Stimulated activated naive CD8-positive, alpha-beta T cell treated with anti-CD3 and anti-CD28 coated beads, Interleukin-15, amount 100 ng/mL, for 72 hours (primary cell): ENCODE data around the gene RAB11FIP3.
"Not testable (repeated sequence)": the region's sequence is repeated elsewhere in the genome, so short reads cannot be mapped to it uniquely, and the experiment has no call there.

Source experiments
- ATAC-seq: fragments of 150-1000 bp; cut with Tn5 transposase; 2 replicates; pipeline ENCODE4 v1.10.0; 2021; ENCODE audit warnings: mild to moderate bottlenecking, moderate library complexity
- DNase-seq, 2 donors: peaks; one replicate each; pipeline ENCODE4 v3.0.0; 2021 to 2022
- H3K27ac Mint-ChIP-seq, 2 donors: one replicate each; pipeline ENCODE4 v1.8.0; 2022; ENCODE audit warnings: mild to moderate bottlenecking in 2 of 2, mixed read lengths in 2 of 2, moderate library complexity in 2 of 2
- H3K27me3 Mint-ChIP-seq: one replicate; pipeline ENCODE4 v1.8.0; 2022; ENCODE audit warnings: mixed read lengths
- H3K4me1 Mint-ChIP-seq: one replicate; pipeline ENCODE4 v1.8.0; 2022; ENCODE audit warnings: mild to moderate bottlenecking, mixed read lengths
- H3K4me3 Mint-ChIP-seq, 2 donors: one replicate each; pipeline ENCODE4 v1.8.0; 2022; ENCODE audit warnings: mild to moderate bottlenecking in 2 of 2, mixed read lengths in 2 of 2, moderate library complexity in 1 of 2
- H3K9me3 Mint-ChIP-seq, 2 donors: one replicate each; pipeline ENCODE4 v1.8.0; 2022; ENCODE audit warnings: mixed read lengths in 2 of 2

Gene RAB11FIP3

DNA sequence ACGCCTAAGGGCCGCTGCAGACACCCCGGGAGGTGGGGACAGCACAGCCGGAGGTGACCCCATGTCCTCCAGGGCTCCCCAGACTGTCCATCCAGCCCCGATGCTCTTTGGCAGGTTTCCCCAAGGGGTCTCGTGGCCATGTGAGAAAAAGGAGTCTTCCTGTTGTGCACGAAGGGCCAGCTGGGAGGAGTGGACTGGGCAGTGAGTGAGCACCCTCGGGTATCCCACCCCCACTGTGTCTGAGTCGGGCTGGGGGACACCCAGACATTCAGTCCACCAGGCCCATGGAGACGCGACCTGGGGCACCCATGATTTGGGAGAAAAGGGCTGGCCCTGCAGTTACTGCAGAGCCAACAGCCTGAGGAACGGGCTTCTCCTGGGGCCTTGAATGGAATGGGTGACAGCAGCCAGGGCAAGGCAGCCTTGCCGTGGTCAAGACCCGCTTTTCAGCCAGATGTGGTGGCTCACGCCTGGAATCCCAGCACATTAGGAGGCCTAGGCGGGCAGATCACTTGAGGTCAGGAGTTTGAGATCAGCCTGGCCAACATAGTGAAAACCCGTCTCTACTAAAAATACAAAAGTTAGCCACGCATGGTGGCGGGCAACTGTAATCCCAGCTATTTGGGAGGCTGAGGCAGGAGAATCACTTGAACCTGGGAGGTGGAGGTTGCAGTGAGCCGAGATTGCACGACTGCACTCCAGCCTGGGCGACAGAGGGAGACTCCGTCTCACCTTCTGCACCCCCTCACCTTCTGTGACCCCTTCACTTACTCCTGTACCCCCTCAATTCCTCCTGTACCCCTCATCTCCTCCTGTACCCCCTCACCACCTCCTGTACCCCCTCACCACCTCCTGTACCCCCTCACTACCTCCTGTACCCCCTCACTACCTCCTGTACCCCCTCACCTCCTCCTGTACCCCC lies 78.0 kb downstream of the RAB11FIP3 start:
- H3K27me3 Mint-ChIP-seq, result no peaks in the 10 kb centered on the region
- no peaks in the 10 kb centered on the region for H3K9me3 Mint-ChIP-seq
- peak overlapping the region in 1 of 2 donors; percentile 34 for H3K27ac Mint-ChIP-seq
- H3K4me3 Mint-ChIP-seq, result no peak overlapping the region
- DNase-seq (no peak), ATAC-seq (peak; percentile 19)
- no peaks in the 10 kb centered on the region for H3K4me1 Mint-ChIP-seq

DNA sequence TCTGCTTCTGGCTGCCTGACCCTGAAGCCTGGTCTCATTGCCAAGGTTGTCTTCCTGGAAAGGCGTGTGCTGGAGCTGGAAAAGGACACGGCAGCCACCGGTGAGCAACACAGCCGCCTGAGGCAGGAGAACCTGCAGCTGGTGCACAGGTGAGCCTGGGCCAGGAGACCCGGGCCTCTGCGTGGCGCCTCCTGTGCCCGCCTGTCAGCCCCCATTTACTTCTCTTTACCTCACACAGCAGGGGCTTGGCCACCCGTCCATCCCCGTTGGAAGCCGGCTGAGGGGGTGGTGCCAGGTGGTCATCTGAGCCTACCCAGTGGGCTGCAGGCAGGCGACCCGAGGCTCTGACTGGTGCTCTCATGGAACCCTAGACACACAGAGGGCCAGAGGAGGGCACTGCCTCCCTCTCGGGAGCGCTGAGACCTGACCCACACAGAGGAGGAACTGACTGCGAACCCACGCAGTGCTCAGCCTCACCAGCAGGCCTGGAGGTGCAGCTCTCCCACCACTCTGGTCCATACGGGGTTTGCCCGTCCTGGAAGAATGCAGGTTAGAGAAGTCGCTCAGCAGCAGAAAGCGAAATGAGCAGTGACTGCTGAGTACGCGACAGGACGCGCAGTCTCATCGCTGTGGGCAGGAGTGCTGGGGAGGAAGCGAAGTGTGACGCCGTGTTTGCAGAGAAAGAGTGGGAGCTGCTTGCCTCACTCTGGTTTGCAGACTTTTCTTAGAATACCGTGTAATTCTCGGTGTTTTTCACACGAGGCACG lies 80.2 kb downstream of the RAB11FIP3 start:
- H3K4me3 Mint-ChIP-seq, result no peak overlapping the region
- H3K9me3 Mint-ChIP-seq, result no peaks in the 10 kb centered on the region
- H3K27ac Mint-ChIP-seq, result no peak overlapping the region
- H3K4me1 Mint-ChIP-seq, result no peaks in the 10 kb centered on the region
- DNase-seq (no peak), ATAC-seq (no peak)
- H3K27me3 Mint-ChIP-seq, result no peaks in the 10 kb centered on the region

DNA sequence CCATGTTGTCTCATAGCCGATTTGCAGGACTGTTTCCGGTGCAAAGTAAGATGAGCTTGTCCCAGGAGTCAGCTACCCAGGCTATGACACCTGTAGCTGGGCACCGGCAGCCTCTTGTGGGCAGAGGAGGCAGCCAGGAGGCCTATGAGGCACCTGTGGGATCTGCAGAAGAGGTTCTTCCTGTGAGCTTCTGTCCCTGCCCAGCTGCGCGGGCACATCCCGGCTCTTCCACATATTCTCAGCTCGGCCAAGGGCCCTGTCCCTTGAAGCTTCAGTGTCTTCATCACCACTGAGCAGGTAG lies 80.7 kb downstream of the RAB11FIP3 start:
- Mint-ChIP-seq H3K9me3 (no peaks in the 10 kb centered on the region), H3K4me1 (no peaks in the 10 kb centered on the region), H3K27ac (no peak overlapping the region), H3K27me3 (no peaks in the 10 kb centered on the region), H3K4me3 (no peak overlapping the region)
- ATAC-seq (no peak), DNase-seq (no peak)

DNA sequence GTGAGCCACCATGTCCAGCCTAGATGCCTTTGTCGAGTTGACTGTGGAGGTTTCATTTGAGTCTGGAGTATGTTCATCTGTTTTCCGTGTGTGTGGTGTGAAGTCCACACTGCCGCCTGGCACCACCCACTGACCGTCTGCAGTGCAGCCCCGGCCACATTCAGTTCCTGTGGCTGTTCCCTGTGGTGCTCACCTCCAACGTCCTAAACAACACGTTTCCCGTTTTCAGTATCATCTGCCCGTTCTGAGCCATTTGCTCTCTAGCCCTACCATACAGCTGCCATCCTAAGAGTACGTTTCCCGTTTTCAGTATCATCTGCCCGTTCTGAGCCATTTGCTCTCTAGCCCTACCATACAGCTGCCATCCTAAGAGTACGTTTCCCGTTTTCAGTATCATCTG lies 82.1 kb downstream of the RAB11FIP3 start:
- not testable (repeated sequence) for H3K4me3 Mint-ChIP-seq, ATAC-seq, H3K27ac Mint-ChIP-seq, H3K4me1 Mint-ChIP-seq, H3K9me3 Mint-ChIP-seq, H3K27me3 Mint-ChIP-seq, DNase-seq

DNA sequence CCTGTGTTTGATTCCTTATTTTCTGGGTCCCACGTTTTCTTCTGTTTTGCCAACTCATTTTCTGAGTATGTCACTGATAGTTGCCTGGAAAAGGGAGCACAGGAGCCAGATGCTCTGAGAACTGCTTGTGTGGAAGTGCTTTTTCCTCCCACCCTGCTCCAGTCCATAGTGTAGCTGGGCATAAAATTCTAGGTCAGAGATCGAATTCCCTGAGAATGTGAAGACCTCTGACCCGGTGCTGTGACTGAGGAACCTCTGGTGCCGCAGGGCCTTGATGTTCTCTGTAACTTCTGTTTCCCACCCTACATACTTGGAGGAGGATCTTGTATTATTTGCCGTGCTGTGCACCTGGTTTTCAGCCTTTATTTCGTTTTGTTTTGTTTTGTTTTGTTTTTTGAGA lies 82.5 kb downstream of the RAB11FIP3 start:
- H3K9me3 Mint-ChIP-seq, result no peaks in the 10 kb centered on the region
- no peak for ATAC-seq
- no peak overlapping the region for H3K4me3 Mint-ChIP-seq
- no peak for DNase-seq
- no peaks in the 10 kb centered on the region for H3K4me1 Mint-ChIP-seq
- no peaks in the 10 kb centered on the region for H3K27me3 Mint-ChIP-seq
- H3K27ac Mint-ChIP-seq, result no peak overlapping the region

DNA sequence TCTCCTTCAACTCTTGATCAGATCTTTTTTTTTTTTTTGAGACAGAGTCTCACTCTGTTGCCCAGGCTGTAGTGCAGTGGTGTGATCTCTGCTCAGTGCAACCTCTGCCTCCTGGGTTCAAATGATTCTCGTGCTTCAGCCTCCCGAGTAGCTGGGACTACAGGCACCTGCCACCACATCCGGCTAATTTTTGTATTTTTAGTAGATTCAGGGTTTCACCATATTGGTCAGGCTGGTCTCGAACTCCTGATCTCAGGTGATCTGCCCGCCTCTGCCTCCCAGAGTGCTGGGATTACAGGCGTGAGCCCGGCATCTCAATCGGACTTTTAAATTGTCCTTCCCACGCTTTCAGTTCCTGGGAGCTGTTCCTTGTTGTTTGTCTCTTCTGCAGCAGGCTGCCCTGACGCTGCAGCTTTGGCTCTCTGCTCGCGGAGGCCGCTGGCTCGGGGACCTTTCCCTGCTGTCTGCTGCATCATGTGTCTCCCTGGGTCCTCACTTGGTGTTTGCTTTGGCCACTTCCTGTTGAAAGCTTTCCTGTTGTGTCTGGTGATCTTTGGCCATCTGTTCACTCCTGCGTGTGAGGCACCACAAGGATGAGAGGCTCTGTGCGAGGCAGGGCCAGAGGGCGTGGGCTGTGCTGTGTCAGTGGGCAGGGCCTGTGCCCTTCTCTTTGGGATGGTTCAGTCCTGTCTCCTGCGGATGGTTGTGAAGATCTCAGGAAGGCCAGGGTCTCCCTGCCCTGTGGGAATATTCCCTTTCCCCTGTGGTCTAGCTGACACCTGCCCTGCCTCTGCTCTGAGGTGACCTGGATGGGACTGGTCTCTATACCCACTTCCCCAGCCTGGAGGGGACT lies 83.7 kb downstream of the RAB11FIP3 start:
- H3K4me1 Mint-ChIP-seq, result no peaks in the 10 kb centered on the region
- H3K9me3 Mint-ChIP-seq, result no peaks in the 10 kb centered on the region
- H3K27me3 Mint-ChIP-seq, result no peaks in the 10 kb centered on the region
- DNase-seq (no peak), ATAC-seq (no peak)
- H3K27ac Mint-ChIP-seq, result no peak overlapping the region
- no peak overlapping the region for H3K4me3 Mint-ChIP-seq

DNA sequence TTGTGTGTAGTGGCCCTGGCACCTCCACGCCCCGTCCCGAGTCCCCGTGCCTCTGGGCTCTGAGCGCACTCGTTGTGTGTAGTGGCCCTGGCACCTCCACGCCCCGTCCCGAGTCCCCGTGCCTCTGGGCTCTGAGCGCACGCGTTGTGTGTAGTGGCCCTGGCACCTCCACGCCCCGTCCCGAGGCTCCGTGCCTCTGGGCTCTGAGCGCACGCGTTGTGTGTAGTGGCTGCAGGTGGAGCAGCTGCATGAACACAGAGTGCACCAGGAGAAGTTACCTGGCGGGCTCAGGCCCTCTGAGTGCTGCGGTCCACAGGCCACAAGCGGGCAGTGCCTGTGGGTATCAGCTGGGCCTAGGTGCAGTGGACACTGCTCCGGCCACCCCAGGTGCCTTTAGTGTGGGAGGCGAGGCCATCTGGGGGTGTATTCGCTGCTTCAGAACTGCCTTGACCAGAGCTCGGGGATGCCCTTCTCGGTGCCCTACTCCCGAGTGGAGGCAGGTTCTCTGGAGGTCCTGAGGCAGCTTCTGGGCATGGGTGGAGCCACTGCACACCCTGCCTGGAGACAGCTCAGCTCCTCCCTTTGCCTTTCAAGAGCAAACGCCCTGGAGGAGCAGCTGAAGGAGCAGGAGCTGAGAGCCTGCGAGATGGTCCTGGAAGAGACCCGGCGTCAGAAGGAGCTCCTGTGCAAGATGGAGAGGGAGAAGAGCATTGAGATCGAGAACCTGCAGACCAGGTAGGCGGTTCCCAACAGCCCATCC lies 84.8 kb downstream of the RAB11FIP3 start:
- DNase-seq (no peak), ATAC-seq (no peak)
- peak overlapping the region in 1 of 2 donors; percentile 76 for H3K27ac Mint-ChIP-seq
- no peaks in the 10 kb centered on the region for H3K4me1 Mint-ChIP-seq
- no peaks in the 10 kb centered on the region for H3K9me3 Mint-ChIP-seq
- no peaks in the 10 kb centered on the region for H3K27me3 Mint-ChIP-seq
- H3K4me3 Mint-ChIP-seq, result no peak overlapping the region

DNA sequence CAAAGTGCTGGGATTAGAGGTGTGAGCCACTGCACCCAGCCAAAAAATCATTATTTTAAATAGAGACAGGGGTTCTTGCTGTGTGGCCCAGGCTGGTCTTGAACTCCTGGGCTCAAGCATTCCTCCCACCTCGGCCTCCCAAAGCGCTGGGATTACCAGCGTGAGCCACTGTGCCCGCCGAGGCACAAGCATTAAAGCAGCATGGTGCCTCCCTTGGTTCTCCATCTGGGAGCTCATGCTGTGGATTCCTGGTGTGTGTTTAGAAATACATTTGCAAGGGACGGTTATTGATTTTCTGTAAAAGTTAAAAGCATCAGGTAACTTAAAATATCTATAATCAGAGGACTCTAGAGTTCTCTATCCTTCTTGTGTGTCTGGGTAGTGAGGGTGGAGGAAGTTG lies 87.4 kb downstream of the RAB11FIP3 start:
- DNase-seq (no peak), ATAC-seq (no peak)
- no peaks in the 10 kb centered on the region for H3K4me1 Mint-ChIP-seq
- no peaks in the 10 kb centered on the region for H3K9me3 Mint-ChIP-seq
- H3K4me3 Mint-ChIP-seq, result no peak overlapping the region
- H3K27me3 Mint-ChIP-seq, result no peaks in the 10 kb centered on the region
- H3K27ac Mint-ChIP-seq, result peak overlapping the region; percentile 33 to 63

DNA sequence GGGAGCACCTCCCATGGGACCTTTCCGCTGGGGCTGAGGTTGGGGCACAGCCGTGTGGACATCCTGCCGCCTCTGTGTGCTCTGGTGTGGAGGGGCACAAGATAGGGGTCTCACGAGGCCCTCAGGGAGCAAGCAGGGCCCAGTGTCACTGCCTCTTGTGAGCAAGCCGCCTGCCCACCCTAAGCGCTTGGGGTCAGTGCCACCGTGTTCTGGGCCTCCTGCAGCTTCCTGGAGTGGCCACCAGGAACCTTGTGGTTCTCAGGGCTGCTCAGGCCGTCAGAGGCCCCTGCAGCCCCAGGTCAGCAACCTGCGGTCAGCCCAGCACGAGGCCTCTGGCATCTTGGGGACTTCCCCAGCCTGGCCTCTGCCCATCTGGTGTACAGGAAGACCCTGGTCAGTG lies 88.5 kb downstream of the RAB11FIP3 start:
- no peak overlapping the region for H3K4me3 Mint-ChIP-seq
- no peaks in the 10 kb centered on the region for H3K27me3 Mint-ChIP-seq
- no peaks in the 10 kb centered on the region for H3K9me3 Mint-ChIP-seq
- no peak overlapping the region for H3K27ac Mint-ChIP-seq
- no peaks in the 10 kb centered on the region for H3K4me1 Mint-ChIP-seq
- ATAC-seq (no peak), DNase-seq (no peak)

DNA sequence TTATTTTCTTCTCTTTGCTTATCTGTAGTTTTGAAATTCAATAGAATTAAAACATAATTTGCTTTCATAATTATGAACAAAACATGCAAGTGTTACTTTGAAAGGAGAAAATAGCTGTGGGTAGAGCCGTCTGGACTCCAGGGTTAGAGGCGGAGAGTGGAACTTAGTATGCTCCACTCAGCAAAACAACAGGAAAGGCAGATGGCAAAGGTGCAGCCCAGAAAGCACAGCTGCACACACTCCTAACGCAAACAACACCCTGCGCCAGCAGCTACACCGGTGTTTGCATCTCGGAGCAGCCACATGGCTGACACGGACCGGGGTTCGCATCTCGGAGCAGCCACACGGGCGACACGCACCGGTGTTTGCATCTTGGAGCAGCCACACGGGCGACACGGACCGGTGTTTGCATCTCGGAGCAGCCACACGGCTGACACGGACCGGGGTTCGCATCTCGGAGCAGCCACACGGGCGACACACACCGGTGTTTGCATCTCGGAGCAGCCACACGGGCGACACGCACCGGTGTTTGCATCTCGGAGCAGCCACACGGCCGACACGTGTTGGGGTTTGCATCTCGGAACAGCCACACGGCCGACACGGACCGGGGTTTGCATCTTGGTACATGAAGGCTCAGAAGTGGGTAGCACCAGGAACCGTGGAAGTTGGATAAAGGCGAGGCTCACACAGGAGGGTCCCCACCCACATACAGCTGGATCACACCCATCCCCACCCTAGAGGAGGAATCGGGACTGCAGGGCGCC lies 89.9 kb downstream of the RAB11FIP3 start:
- no peak overlapping the region for H3K27ac Mint-ChIP-seq

DNA sequence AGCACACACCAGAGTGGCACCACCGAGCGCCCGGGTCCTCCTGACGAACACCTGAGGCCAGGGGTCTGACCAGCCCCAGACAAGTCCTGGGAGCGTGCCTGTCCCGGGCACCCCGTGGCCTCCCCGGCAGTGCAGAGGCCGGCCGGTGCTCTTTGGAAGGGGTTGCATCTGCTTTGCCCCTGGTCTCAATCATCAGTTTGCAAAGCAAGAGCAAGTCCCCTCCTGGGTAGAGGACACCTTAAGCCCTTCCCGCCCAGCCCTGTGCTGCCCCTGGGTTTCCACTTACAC lies 90.4 kb downstream of the RAB11FIP3 start:
- no peak overlapping the region for H3K4me3 Mint-ChIP-seq
- no peaks in the 10 kb centered on the region for H3K4me1 Mint-ChIP-seq
- no peak overlapping the region for H3K27ac Mint-ChIP-seq
- no peaks in the 10 kb centered on the region for H3K27me3 Mint-ChIP-seq
- ATAC-seq, result no peak
- H3K9me3 Mint-ChIP-seq, result no peaks in the 10 kb centered on the region
- DNase-seq, result no peak

More for the DNA sequence above, 89.9 kb downstream of the RAB11FIP3 start:
- DNase-seq, result no peak
- Mint-ChIP-seq H3K9me3 (no peaks in the 10 kb centered on the region), H3K4me3 (no peak overlapping the region), H3K4me1 (no peaks in the 10 kb centered on the region), H3K27me3 (no peaks in the 10 kb centered on the region)
- ATAC-seq, result no peak

DNA sequence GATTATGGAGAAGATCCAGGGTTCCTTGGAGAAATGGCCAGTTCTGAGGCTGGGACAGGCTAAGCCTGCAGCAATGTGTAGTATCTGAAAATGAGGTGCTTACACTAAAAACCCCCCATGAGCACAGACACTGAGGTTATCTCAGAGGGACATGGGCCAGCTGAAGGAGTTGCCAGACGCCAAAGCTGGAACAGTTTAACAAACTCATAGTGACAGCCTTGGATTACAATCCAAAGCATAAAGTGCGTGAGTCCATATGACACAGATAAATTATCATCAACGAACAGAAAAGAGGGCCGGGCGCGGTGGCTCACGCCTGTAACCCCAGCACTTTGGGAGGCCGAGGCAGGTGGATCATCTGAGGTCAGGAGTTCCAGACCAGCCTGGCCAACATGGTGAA lies 90.9 kb downstream of the RAB11FIP3 start:
- no peaks in the 10 kb centered on the region for H3K27me3 Mint-ChIP-seq
- no peaks in the 10 kb centered on the region for H3K9me3 Mint-ChIP-seq
- no peaks in the 10 kb centered on the region for H3K4me1 Mint-ChIP-seq
- no peak overlapping the region for H3K4me3 Mint-ChIP-seq
- DNase-seq (no peak), ATAC-seq (no peak)
- H3K27ac Mint-ChIP-seq, result no peak overlapping the region

DNA sequence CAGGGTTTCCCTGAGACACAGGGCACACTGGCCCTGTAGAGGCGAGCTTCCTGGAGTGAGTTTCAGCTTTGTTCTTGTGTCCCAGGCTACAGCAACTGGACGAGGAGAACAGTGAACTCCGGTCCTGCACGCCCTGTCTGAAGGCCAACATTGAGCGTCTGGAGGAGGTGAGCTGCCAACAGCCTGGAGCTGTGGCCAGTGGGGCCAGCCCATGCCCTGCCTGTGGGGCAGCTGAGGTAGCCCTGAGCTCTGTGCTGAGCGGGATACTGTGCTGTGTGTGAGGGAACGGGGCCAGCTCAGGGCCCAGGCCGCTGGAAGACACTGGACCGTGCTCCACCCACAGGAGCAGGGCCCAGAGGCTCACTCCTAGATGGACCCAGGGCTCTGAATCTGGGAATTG lies 93.4 kb downstream of the RAB11FIP3 start:
- Mint-ChIP-seq H3K4me1 (peaks cover 12% of the 10 kb centered on the region), H3K27ac (no peak overlapping the region), H3K4me3 (no peak overlapping the region), H3K9me3 (no peaks in the 10 kb centered on the region), H3K27me3 (no peaks in the 10 kb centered on the region)
- DNase-seq (no peak), ATAC-seq (no peak)

DNA sequence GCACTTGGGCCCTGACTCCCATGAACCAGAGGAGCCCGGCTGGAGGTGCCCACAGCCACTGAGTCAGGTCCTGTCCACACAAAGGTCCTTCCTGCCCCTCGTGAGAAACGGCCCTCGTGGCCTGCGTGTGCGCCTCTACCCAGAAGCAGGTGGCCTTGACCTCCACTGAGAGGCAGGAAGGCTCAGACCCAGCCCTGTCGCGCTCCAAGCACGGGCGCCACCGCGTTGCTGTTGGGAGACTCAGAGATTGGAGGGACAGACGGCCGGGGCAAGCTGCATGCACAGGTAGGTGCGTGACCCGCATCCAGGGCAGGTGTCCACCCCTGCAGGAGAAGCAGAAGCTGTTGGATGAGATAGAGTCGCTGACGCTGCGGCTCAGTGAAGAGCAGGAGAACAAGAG lies 94.0 kb downstream of the RAB11FIP3 start:
- peaks cover 17% of the 10 kb centered on the region for H3K4me1 Mint-ChIP-seq
- no peak overlapping the region for H3K4me3 Mint-ChIP-seq
- no peak for ATAC-seq
- peak overlapping the region in 1 of 2 donors; percentile 69 for H3K27ac Mint-ChIP-seq
- no peak for DNase-seq
- no peaks in the 10 kb centered on the region for H3K9me3 Mint-ChIP-seq
- no peaks in the 10 kb centered on the region for H3K27me3 Mint-ChIP-seq
